NAMALWA (cell line): Measurements from ENCODE around the gene ZNF814.
"Not testable (repeated sequence)": the region's sequence is repeated elsewhere in the genome, so short reads cannot be mapped to it uniquely, and the experiment has no call there.

ENCODE experiments used
- DNase-seq: peaks from one replicate; pipeline ENCODE4 v3.0.0-alpha.2; 2015; ENCODE audit warnings: low spot score

Gene ZNF814

DNA sequence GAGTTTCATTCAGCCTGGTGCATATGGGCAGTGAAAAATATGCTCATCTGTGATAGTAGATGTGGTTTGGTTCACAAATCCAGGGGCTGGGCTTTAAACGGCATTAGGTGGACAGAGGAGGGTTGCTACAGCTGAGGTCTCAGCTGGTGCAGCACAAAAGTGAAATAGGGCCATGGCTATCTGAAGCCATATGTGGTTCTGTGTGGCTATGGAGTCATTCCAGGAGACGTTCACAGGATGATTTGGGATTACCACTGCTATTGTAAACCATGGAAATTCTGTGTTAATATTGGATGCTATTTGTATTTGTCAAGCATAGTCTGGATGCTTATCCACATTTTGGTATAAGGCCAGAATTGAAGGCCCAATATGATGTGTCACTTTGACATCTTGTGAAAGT is 34.7 kb downstream of the ZNF814 start:
- DNase-seq: not testable (repeated sequence)

DNA sequence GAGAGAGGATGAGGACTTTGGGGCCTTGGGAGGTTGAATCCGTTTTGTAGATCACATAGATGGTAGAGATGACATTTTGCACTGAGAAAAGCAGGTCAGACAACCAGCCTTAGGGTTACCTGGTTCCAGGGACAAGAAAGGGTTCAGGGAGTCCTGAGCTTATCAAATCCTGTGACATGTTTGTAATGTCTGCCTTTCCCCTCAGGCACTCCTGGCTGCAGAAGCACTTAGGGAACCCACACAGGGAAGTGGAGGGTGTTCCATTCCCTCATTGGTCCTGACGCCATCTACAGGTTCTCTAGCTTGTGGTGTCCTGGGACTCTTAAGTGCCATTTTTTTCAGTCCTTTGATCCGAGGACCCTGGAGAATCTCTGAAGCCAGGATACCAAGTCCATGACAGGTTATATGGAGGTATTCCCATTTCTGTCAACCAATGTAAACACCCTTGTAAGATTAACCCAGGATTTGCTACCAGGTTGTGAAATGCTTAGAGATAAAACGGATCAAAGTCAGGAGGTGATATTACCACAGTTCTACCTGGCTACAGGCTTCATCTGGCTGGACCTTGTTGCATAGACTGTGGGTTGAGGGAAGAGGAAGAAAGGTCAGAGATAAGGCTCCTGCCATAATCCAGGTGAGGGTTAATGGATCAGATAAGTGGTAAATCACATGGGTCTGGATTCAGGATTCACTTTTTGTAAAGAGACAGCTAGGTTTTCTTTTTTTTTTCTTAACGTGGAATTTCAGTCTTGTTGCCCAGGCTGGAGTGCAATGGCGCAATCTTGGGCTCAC is 36.8 kb downstream of the ZNF814 start:
- DNase-seq: not testable (repeated sequence)

DNA sequence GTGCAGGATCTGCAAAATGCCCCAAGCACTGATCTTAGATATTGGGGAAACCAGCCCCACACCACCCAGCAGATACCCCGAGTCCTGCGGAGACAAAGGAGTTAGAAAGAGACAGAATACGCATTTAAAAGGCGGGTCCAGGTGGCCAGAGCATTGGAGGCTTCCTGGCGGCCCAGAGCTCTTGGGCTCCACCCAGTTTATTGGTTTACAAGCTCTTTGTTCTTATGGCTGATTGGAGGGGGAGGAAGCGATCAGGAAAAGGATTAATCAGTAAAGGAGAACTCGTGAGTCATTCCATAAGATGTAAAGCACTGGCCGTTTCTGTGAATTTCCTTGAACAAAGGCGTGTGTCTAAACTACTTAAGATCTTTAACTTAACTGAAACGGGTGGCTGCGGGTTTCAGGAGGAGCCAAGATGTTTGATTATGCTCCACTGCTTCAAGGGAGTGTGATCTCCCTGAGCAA is 38.3 kb downstream of the ZNF814 start:
- DNase-seq: no peak

DNA sequence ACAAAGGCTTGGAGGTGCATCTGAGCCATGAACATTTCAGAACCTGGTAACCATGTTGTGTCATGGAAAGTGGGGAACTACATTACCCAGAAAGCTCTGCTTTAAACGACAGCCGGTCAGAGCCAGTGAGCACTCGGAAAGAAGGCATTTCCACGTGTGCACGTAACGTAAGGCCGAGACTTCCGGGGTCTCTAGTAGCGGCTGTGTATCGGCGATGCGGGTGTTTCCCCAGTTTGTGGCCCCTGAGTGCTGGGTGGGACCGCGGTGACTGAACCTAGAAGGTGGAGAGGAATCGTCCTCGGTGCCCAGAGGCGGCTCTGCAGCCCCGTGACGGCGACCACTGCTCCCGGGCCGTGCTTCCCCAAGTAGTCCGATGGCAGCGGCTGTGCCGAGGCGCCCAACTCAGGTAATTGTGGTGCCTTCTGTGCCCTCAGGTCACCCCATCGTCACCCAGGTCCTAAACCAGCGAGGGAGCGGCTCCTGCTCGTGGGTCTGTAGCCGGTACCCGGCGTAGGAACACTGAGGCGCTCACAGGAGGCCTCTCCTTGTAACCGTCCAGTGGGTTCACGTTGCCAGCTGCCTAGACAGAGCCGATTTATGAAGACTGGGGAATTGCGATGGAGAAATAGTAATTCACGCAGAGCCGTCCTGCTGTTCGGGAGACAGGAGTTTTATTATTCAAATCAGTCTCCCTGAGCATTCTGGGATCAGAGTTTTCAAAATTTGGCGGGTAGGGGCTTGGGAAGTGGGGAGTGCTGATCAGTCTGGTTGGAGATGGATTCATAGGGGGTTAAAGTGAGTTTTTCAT is 39.0 kb downstream of the ZNF814 start, which contains the start of gene ZNF587:
ZNF587 (plus strand) TSS at position 194 of the 808 bp plus-strand sequence; CDS start at position 374, 180 bp downstream.
- DNase-seq: peak; percentile 96

DNA sequence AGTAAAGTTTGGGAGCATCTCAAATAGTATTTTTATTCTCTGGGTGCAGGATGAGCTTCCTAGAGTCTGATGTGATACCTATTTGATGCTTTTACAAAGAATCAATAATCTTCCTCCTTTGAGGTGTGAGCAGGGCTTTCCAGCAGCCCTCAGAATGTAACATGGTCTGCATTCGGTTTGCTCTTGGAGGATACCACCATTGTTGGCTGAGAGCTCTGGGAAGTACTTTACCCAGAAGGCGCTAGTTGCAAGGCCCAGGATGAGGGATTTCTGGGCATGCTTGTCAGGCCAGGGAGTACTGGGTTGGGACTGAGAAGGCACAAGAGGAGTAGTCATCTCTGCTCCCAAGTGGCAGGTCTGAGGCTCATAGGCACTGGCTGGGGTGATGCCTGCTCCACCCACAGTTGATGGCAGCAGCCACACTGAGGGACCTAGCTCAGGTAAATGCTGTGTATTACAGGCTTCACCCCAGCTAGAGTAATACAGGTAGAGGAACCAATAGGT is 39.6 kb downstream of the ZNF814 start:
- not testable (repeated sequence) for DNase-seq

DNA sequence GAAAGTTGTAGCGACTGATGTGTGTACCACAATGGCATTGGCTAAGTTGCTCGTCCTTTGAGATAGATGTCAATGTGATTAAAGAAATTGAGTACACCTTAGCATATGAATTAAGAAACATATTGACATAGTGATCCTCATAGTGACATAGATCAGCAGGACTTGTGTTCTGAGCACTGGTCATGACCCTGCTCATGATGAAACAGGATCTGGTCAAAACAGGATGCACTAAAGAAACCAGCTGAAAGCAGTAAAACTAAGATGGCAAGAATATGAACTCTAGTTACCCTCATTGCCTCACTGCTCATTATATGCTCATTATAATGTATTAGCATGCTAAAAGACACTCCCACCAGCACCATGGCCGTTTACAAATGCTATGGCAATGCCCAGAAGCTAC is 41.7 kb downstream of the ZNF814 start:
- DNase-seq: peak; percentile 24

DNA sequence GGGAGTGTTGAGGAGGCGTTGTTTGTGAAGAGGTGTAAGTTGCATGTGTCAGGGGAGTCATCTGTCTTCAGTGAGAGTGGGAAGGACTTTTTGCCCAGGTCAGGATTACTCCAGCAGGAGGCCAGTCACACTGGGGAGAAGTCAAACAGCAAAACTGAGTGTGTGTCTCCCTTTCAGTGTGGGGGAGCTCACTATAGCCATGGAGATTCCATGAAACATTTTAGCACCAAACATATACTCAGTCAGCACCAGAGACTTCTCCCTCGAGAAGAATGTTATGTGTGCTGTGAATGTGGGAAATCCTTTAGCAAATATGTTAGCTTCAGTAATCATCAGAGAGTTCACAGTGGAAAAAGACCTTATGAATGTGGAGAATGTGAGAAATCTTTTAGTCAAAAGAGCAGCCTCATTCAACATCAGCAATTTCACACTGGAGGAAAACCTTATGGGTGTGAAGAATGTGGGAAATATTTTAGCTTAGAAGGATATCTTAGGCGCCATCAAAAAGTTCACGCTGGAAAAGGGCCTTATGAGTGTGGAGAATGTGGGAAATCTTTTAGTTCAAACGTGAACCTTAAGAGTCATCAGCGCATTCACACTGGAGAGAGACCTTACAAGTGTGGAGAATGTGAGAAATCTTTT is 47.6 kb downstream of the ZNF814 start:
- DNase-seq: no peak

DNA sequence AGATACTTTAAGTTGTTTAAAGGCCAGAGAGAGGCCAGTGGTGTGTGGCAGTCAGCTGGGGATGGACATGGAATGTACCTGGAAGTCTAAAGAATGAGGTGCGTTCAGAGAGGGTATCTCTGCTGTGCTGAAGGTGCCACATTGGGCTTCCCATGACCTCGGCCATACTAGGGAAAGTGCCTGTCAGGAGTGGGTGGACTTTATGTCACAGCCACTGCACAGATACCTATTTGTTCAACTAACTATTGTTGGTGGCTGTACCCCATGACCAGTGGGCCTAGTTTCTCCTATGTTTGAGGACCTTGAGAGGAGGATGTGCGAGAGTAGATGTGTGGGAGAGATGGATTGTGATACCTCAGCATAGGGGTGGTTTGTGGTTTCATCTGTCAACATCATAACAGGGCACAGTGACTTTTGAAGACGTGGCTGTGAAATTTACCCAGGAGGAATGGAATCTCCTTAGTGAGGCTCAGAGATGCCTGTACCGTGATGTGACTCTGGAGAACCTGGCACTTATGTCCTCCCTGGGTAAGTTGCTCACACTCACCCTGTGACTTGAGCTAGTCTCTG is 50.1 kb downstream of the ZNF814 start:
- DNase-seq: not testable (repeated sequence)

DNA sequence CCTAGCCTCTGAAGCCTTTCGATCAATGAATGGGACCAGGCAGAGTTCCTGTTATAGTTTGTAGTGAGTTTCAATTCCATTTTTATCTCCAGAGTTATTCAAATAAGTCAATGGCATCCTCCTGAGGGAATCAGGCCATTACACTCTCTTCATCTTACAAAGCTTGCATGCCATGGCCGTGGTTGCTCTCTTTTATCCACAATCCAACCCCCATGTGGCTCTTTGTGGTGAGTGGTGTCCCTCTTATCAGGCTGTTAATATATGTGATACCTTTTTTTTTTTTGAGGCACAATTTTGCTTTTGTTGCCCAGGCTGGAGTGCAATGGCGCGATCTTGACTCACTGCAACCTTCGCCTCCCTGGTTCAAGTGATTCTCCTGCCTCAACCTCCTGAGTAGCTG is 51.8 kb downstream of the ZNF814 start:
- DNase-seq: not testable (repeated sequence)

DNA sequence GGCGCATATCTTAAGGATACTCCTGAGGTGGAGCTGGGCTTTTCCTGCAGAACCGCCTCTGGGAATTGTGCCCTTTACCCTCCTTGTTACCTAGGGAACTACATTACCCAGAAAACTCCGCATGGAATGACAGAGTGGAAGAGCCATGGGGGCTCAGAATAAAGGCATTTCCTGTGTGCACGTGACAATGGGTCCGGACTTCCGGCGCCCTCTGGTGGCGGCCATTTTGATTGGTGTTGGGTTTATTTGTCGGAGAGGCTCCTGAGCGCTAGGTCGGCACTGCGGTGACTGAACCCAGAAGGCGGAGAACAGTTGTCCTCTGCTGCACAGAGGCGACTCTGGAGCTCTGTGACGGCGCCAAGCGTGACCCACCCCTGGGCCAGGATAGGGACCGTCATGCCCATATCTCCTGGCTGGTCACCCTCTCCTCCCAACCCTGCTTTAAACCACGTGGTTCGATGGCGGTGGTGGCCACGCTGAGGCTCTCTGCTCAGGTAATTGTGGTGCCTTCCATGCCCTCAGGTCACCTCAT is 58.7 kb downstream of the ZNF814 start, which contains the start of gene ZNF587B:
ZNF587B (plus strand) TSS at position 229 of the 532 bp plus-strand sequence; CDS start at position 459, 230 bp downstream.
- peak; percentile 49 for DNase-seq

DNA sequence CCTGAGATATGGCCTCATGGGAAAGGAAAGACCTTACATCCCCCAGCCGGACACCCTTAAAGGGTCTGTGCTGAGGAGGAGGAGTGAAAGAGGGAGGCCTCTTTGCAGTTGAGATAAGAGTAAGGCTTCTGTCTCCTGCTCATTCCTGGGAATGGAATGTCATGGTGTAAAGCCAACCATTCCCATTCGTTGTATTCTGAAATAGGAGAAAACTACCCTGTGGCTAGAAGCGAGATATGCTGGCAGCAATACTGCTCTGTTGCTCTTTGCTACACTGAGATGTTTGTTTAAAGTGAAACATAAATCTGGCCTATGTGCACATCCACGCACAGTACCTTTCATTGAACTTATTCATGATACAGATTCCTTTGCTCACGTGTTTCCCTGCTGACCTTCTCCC is 59.5 kb downstream of the ZNF814 start:
- DNase-seq: no peak

DNA sequence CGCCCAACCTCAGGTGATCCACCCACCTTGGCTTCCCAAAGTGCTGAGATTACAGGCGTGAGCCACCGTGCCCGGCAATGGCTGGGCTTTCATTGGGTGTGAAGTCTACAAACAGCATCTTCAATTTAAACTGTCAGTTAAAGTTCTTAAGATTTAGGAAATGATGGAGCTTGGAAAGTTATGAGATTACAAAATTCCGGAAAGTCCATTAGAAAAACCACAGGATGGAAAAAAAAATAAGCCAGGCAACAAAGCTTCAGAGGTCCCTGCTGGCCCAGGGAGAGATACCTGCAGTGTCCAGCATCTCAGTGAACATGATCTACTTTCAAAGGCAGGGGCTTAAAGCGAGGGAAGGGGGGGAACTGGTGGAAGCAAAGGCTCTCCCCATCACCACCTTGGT is 63.3 kb downstream of the ZNF814 start:
- no peak for DNase-seq

DNA sequence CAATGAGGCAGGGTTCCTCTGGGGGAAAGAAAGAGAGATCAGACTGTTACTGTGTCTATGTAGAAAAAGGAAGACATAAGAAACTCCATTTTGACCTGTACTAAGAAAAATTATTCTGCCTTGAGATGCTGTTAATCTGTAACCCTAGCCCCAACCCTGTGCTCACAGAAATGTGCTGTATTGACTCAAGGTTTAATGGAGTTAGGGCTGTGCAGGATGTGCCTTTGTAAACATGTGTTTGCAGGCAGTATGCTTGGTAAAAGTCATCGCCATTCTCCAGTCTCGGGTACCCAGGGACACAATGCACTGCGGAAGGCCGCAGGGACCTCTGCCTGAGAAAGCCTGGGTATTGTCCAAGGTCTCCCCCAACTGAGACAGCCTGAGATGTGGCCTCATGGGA is 65.2 kb downstream of the ZNF814 start:
- DNase-seq: not testable (repeated sequence)

DNA sequence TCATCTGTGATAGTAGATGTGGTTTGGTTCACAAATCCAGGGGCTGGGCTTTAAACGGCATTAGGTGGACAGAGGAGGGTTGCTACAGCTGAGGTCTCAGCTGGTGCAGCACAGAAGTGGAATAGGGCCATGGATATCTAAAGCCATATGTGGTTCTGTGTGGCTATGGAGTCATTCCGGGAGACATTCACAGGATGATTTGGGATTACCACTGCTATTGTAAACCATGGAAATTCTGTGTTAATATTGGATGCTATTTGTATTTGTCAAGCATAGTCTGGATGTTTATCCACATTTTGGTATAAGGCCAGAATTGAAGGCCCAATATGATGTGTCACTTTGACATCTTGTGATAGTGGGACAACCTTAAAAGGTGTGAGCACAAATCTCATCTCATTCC is 65.7 kb downstream of the ZNF814 start:
- DNase-seq: not testable (repeated sequence)

DNA sequence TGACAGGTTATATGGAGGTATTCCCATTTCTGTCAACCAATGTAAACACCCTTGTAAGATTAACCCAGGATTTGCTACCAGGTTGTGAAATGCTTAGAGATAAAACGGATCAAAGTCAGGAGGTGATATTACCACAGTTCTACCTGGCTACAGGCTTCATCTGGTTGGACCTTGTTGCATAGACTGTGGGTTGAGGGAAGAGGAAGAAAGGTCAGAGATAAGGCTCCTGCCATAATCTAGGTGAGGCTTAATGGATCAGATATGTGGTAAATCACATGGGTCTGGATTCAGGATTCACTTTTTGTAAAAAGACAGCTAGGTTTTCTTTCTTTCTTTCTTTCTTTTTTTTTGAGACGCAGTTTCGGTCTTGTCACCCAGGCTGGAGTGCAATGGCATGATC is 67.3 kb downstream of the ZNF814 start:
- DNase-seq: not testable (repeated sequence)

DNA sequence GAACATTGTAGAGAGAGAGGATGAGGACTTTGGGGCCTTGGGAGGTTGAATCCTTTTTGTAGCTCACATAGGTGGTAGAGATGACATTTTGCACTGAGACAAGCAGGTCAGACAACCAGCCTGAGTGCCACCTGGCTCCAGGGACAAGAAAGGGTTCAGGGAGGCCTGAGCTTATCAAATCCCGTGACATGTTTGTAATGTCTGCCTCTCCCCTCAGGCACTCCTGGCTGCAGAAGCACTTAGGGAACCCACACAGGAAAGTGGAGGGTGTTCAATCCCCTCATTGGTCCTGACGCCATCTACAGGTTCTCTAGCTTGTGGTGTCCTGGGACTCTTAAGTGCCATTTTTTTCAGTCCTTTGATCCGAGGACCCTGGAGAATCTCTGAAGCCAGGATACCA is 67.7 kb downstream of the ZNF814 start:
- not testable (repeated sequence) for DNase-seq

DNA sequence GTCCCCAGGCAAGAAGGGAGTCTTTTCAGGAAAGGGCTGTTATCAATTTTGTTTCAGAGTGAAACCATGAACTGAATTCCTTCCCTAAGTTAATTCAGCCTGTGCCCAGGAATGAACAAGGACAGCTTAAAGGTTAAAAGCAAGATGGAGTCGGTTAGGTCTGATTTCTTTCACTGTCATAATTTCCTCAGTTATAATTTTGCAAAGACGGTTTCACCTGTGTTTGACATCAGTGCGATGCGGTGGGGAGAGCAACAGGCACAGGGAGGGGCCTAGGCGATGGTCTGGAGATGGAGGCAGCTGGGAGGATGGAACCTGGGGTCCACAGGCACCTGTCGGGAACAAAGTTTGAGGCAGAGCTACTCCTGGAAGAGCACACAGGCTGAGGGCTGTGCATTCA is 68.2 kb downstream of the ZNF814 start:
- no peak for DNase-seq

DNA sequence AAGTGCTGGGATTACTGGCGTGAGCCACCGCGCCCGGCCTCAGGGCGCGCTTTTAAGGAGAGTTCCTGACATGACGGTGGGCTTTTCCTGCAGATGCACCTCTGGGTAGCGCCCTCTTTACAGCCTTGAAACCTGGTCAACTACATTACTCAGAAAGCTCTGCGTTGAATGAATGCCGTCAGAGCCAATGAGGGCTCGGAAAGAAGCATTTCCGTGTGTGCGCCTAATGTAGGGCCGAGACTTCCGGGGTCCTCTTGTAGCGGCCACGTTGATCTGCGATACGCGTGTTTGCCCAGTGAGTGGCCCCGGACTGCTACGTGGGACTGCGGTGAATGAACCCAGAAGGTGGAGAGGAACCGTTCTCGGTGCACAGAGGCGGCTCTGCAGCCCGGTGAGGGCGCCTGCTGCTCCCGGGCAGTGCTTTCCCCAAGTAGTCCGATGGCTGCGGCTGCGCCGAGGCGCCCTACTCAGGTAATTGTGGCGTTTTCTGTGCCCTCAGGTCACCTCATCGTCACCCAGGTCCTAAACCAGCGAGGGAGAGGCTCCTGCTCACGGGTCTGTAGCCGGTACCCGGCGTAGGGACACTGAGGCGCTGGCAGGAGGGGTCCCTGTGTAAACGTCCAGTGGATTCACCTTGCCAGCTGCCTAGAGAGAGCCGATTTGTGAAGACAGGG is 69.2 kb downstream of the ZNF814 start:
- peak; percentile 97 for DNase-seq

DNA sequence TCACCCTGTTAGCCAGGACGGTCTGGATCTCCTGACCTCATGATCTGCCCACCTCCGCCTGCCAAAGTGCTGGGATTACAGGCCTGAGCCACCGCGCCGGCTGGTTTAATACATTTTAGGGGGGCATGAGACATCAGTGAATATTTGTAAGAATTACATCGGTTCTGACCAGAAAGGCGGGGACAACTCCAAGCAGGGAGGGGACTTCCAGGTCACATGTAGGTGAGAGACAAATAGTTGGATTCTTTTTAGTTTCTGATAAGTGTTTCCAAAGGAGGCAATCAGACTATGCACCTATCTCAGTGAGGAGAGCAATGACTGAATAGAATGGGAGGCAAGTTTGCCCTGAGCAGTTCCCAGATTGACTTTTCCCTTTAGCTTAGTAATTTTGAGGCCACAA is 70.5 kb downstream of the ZNF814 start:
- DNase-seq: no peak

DNA sequence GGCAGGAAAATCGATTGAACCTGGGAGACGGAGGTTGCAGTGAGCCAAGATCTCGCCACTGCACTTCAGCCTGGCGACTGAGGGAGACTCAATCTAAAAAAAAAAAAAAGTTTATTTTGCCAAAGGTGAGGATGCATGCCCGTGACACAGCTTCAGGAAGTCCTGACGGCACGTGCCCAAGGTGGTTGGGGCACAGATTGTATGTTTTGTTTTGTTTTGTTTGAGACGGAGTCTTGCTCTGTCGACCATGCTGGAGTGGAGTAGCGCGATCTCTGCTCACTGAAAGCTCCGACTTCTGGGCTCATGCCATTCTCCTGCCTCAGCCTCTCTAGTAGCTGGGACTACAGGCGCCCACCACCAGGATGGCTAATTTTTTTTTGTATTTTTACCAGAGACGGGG is 70.9 kb downstream of the ZNF814 start:
- DNase-seq: no peak

DNA sequence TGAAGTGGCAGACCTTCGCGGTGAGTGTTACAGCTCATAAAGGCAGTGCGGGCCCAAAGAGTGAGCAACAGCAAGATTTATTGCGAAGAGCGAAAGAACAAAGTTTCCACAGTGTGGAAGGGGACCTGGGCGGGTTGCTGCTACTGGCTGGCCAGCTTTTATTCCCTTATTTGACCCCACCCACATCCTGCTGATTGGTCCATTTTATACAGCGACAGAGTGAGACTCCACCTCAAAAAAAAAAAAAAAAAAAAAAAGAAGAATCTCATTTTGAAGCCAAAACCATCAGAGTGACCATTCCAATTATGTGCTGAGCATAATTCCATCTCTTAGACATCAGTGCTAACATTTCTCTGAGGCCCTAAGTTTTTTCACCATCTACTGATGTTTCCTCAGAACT is 72.2 kb downstream of the ZNF814 start:
- DNase-seq: peak; percentile 67
